IMR-90 (cell line): ENCODE data around the gene PDYN. TPM values are rescaled to one million over a fixed set of nuclear protein-coding genes. Genes with fewer than 3 reads are reported as not detected.
A peak's percentile ranks its signal among the peaks of the same experiment; 100 is the strongest.

ENCODE experiments used
- ATAC-seq: fragments of 200-7000 bp; cut with Tn5 transposase; 2 replicates; pipeline ENCODE4 v1.9.1; 2020; ENCODE audit warnings: low read depth, mild to moderate bottlenecking, moderate library complexity
- BruUV-seq: library from RNA; stranded (reverse); fragments of 400-500 nt; replicated peaks from 2 replicates; lab custom pipeline; 2021; lab: Mats Ljungman, UMichigan
- CTCF ChIA-PET: fragments of 300-600 bp; formaldehyde crosslinking; extraction: SDS; loops from one replicate; lab custom pipeline; 2021; ENCODE audit warnings: antibody characterized with exemption; lab: Yijun Ruan, JAX
- POLR2A ChIA-PET: fragments of 300-600 bp; sonication (Branson Sonifier 250); formaldehyde crosslinking; loops from one replicate; lab custom pipeline; 2022; ENCODE audit warnings: antibody characterized with exemption; ENCODE audit not compliant: unreplicated experiment; lab: Charles Lee
- DNase-seq: peaks from one replicate; pipeline ENCODE4 v3.0.0; 2013
- H2AFZ ChIP-seq: replicated peaks from 2 replicates; pipeline ENCODE3; 2013; ENCODE audit warnings: low read length, mild to moderate bottlenecking; ENCODE audit not compliant: poor library complexity
- H2AK5ac ChIP-seq: 2 replicates; pipeline ENCODE4 v1.6.1; 2013; ENCODE audit warnings: low read depth, low read length, inconsistent platforms
- H2AK9ac ChIP-seq: replicated peaks from 2 replicates; pipeline ENCODE3; 2013; ENCODE audit warnings: mild to moderate bottlenecking, low read depth, low read length, moderate library complexity; ENCODE audit not compliant: poor library complexity
- H2BK120ac ChIP-seq: 2 replicates; pipeline ENCODE4 v1.6.1; 2013; ENCODE audit warnings: low read depth, low read length, inconsistent platforms
- H2BK15ac ChIP-seq: 3 replicates; pipeline ENCODE4 v1.6.1; 2013; ENCODE audit warnings: low read depth, low read length, inconsistent platforms
- H2BK20ac ChIP-seq: 2 replicates; pipeline ENCODE4 v1.6.1; 2013; ENCODE audit warnings: low read depth, mild to moderate bottlenecking, inconsistent platforms, low read length, moderate library complexity
- H2BK5ac ChIP-seq: 2 replicates; pipeline ENCODE4 v1.6.1; 2013; ENCODE audit warnings: mild to moderate bottlenecking, low read depth, low read length, inconsistent platforms; ENCODE audit not compliant: poor library complexity, severe bottlenecking
- H3K14ac ChIP-seq: replicated peaks from 2 replicates; pipeline ENCODE4 v1.6.1; 2013; ENCODE audit warnings: low read depth, low read length, inconsistent platforms
- H3K18ac ChIP-seq: 2 replicates; pipeline ENCODE4 v1.6.1; 2013; ENCODE audit warnings: low read depth, low read length, control low read depth
- H3K23ac ChIP-seq: 2 replicates; pipeline ENCODE4 v1.6.1; 2013; ENCODE audit warnings: low read depth, low read length, inconsistent platforms
- H3K27ac ChIP-seq: 2 replicates; pipeline ENCODE4 v1.5.1; 2013; ENCODE audit warnings: mild to moderate bottlenecking, control low read depth, low read length; ENCODE audit not compliant: insufficient read depth
- H3K27me3 ChIP-seq: 2 replicates; pipeline ENCODE4 v1.6.1; 2013; ENCODE audit warnings: low read length; ENCODE audit not compliant: control insufficient read depth, insufficient read depth
- H3K36me3 ChIP-seq: 2 replicates; pipeline ENCODE4 v1.6.1; 2013; ENCODE audit warnings: low read length, mixed read lengths; ENCODE audit not compliant: control insufficient read depth, insufficient read depth
- H3K4ac ChIP-seq: 2 replicates; pipeline ENCODE4 v1.6.1; 2013; ENCODE audit warnings: low read depth, low read length, inconsistent platforms
- H3K4me1 ChIP-seq: 2 replicates; pipeline ENCODE4 v1.6.1; 2013; ENCODE audit warnings: low read length, mixed read lengths; ENCODE audit not compliant: control insufficient read depth, insufficient read depth
- H3K4me2 ChIP-seq: 2 replicates; pipeline ENCODE4 v1.6.1; 2013; ENCODE audit warnings: low read depth, mild to moderate bottlenecking, control low read depth, low read length, moderate library complexity
- H3K4me3 ChIP-seq: 2 replicates; pipeline ENCODE4 v1.5.1; 2013; ENCODE audit warnings: low read depth, mild to moderate bottlenecking, control low read depth, low read length, moderate library complexity; ENCODE audit not compliant: insufficient read depth
- H3K56ac ChIP-seq: 2 replicates; pipeline ENCODE4 v1.6.1; 2013; ENCODE audit warnings: low read length, inconsistent platforms; ENCODE audit not compliant: insufficient read depth; ENCODE audit errors: extremely low read depth
- H3K79me1 ChIP-seq, 2 experiments: 2 replicates each; pipeline ENCODE4 v1.6.1; 2013; ENCODE audit warnings: low read length in 2 of 2, inconsistent platforms in 1 of 2, low read depth in 1 of 2
- H3K9ac ChIP-seq: 2 replicates; pipeline ENCODE4 v1.6.1; 2013; ENCODE audit warnings: low read depth, low read length, control low read depth
- H3K9me1 ChIP-seq: 2 replicates; pipeline ENCODE4 v1.6.1; 2013; ENCODE audit warnings: low read length, inconsistent platforms; ENCODE audit not compliant: insufficient read depth
- H3K9me3 ChIP-seq: 2 replicates; pipeline ENCODE4 v1.6.1; 2013; ENCODE audit warnings: low read length; ENCODE audit not compliant: control insufficient read depth, insufficient read depth
- H4K20me1 ChIP-seq: 2 replicates; pipeline ENCODE4 v1.6.1; 2013; ENCODE audit warnings: low read length, inconsistent platforms; ENCODE audit not compliant: insufficient read depth
- H4K5ac ChIP-seq: 2 replicates; pipeline ENCODE4 v1.6.1; 2013; ENCODE audit warnings: mild to moderate bottlenecking, low read depth, low read length, control low read depth
- H4K8ac ChIP-seq, 2 experiments: 2 replicates each; pipeline ENCODE4 v1.6.1; 2013; ENCODE audit warnings: low read depth in 2 of 2, low read length in 2 of 2, control low read depth in 1 of 2, inconsistent platforms in 1 of 2
- H4K91ac ChIP-seq: 2 replicates; pipeline ENCODE4 v1.6.1; 2013; ENCODE audit warnings: low read depth, low read length, inconsistent platforms; ENCODE audit not compliant: insufficient read depth
- BHLHE40 ChIP-seq: fragments of 150-350 bp; IDR thresholded peaks from 2 replicates; pipeline ENCODE4 v1.6.1; 2016; ENCODE audit warnings: mild to moderate bottlenecking, low read depth, low read length
- CEBPB ChIP-seq: IDR thresholded peaks from 2 replicates; pipeline ENCODE4 v1.6.1; 2012; ENCODE audit warnings: low read depth, low read length, improper control_type of control experiment
- CHD1 ChIP-seq: IDR thresholded peaks from 2 replicates; pipeline ENCODE4 v1.6.1; 2012; ENCODE audit warnings: low read depth, low read length, improper control_type of control experiment
- ELK1 ChIP-seq: fragments of 150-350 bp; IDR thresholded peaks from 2 replicates; pipeline ENCODE4 v1.6.1; 2016; ENCODE audit warnings: low read depth, mild to moderate bottlenecking, low read length, moderate library complexity, borderline replicate concordance
- MAFK ChIP-seq: IDR thresholded peaks from 2 replicates; pipeline ENCODE4 v1.6.1; 2012; ENCODE audit warnings: low read depth, low read length, improper control_type of control experiment
- MAZ ChIP-seq: IDR thresholded peaks from 2 replicates; pipeline ENCODE4 v1.6.1; 2012; ENCODE audit warnings: low read depth, mild to moderate bottlenecking, low read length, improper control_type of control experiment, moderate library complexity, borderline replicate concordance
- MXI1 ChIP-seq: IDR thresholded peaks from 2 replicates; pipeline ENCODE4 v1.6.1; 2012; ENCODE audit warnings: low read depth, mild to moderate bottlenecking, low read length, moderate library complexity, borderline replicate concordance
- NFE2L2 ChIP-seq: fragments of 150-350 bp; IDR thresholded peaks from 2 replicates; pipeline ENCODE4 v1.6.1; 2016; ENCODE audit warnings: low read depth, mild to moderate bottlenecking, low read length
- POLR2A ChIP-seq: IDR thresholded peaks from 2 replicates; pipeline ENCODE4 v1.6.1; 2012; ENCODE audit warnings: mild to moderate bottlenecking, low read depth, low read length
- RAD21 ChIP-seq: IDR thresholded peaks from 2 replicates; pipeline ENCODE4 v1.6.1; 2012; ENCODE audit warnings: low read length, improper control_type of control experiment
- RCOR1 ChIP-seq: IDR thresholded peaks from 2 replicates; pipeline ENCODE4 v1.6.1; 2012; ENCODE audit warnings: mild to moderate bottlenecking, low read length, improper control_type of control experiment; ENCODE audit not compliant: insufficient replicate concordance
- SMC3 ChIP-seq: fragments of 150-350 bp; IDR thresholded peaks from 2 replicates; pipeline ENCODE4 v1.6.1; 2016; ENCODE audit warnings: low read depth, mild to moderate bottlenecking, antibody characterized with exemption, low read length, moderate library complexity
- WGBS, 2 experiments: methylation state at CpG; one replicate each; pipeline versions ENCODE4 v1.1.5 to v1.1.7; 2013; ENCODE audit warnings: missing lambda C conversion rate in 2 of 2; ENCODE audit not compliant: insufficient read length in 1 of 2; ENCODE audit errors: extremely low coverage in 2 of 2; 5-methylcytosine and 5-hydroxymethylcytosine counted together
- dilution Hi-C: fragments of 300-500 bp; cut with HindIII; formaldehyde crosslinking; loops from one replicate; pipeline ENCODE4 v1.14.3; 2018; ENCODE audit warnings: low sequenced_read_pairs; ENCODE audit not compliant: unreplicated experiment
- in situ Hi-C: fragments of 300-500 bp; cut with MboI; formaldehyde crosslinking; loops from 3 replicates; pipeline ENCODE4 v1.14.3; 2019; ENCODE audit warnings: low sequenced_read_pairs, inconsistent platforms, mixed read lengths
- intact Hi-C: fragments of 100-400 bp; cut with micrococcal nuclease; formaldehyde crosslinking; loops from 2 replicates; pipeline ENCODE4 v1.10.0; 2022
- polyA plus RNA-seq, 3 experiments: library from polyadenylated mRNA; depleted of rRNA; stranded (reverse); fragments of >200 nt; gene quantifications; 2 replicates each; pipeline ENCODE4 v1.2.3, GENCODE V29; 2012; ENCODE audit warnings: low replicate concordance in 1 of 3
- total RNA-seq: library from RNA; depleted of rRNA; stranded (reverse); fragments of >200 nt; gene quantifications from 2 replicates; pipeline ENCODE4 v1.2.3, GENCODE V29; 2012
- TF ChIP-seq, protein P1 (sequence below): conservative IDR thresholded peaks from 2 replicates; pipeline ENCODE4 v1.5.1; 2012; ENCODE audit warnings: mild to moderate bottlenecking, low read depth, low read length, improper control_type of control experiment

PDYN gene
- total and polyA plus RNA-seq, 2 of the 4 experiments (the other 2 are of a cell fraction): not detected

DNA sequence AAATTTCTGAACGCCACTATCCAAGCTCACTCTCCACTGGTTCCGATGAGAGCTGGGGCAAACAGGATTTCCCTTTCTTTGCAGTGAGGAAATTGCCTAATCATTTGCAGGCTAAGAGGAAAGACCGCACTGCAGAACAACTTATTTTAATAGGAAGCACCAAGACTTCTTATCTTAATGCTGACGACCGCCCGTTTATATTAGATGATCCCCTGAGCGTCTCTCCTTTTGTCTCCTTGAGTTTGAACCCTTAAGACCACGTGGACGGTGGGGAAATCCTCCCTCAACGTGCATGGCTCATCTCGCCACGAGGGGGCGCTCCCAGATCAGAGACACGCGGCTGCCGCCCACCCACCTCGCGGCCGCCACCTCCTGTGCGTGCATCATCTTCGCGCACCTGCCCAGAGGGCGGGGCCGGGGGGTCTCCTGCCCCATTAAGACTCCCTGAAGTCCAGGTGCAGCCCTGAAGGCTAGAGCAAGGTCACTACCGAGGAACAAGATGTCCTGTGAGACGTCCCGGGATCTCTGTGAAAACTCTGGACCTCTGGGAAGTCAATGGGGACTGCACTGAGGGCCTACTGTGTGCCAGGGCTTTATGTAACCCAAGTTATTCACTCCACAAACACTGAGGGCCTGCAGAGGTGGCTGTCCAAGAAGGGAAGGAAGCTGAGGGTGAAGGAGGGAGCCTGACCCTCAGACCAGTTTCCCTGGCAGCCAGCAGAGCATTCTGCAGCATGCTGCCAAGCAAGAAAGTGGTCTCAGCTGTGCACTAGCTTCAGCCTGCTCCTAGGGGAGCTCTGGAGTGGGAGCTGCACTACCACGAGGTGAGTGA, 28.1 kb downstream of the PDYN start:
- H2AFZ ChIP-seq: peak overlapping the region; percentile 84
- no peak overlapping the region; the same call in 1 of the 2 replicates for H2AK5ac ChIP-seq
- 3% methylated on average over 8 of the region's 28 CpGs; no CpG with 5 or more reads in 1 of the 2 experiments for WGBS, 2 experiments
- no peak overlapping the region for H4K91ac ChIP-seq
- no peaks in the 10 kb centered on the region for H3K79me1 ChIP-seq
- H3K9ac ChIP-seq: no peak overlapping the region
- H3K27ac ChIP-seq: no peak overlapping the region
- no peak overlapping the region for H4K8ac ChIP-seq
- ChIA-PET CTCF (interaction anchor here (0.6 to 1.6 kb wide), 7 partner anchors 27 to 412 kb away, joined by 3 to 13 read pairs (median 7); no protein-coding TSS in a partner anchor), POLR2A (no interaction called here)
- ATAC-seq (peak; percentile 83), DNase-seq (peak; percentile 54)
- intact Hi-C loops (loop anchor here (1.0 kb wide), 4 partner anchors 137 to 486 kb away; no protein-coding TSS in a partner anchor), dilution Hi-C loops (no loop called here), in situ Hi-C loops (loop anchor here (5.0 to 10.0 kb wide), 2 partner anchors 171 to 207 kb away; no protein-coding TSS in a partner anchor)
- no peak overlapping the region for H3K18ac ChIP-seq
- peaks cover 60% of the 10 kb centered on the region for H3K27me3 ChIP-seq
- no TSS peak for BruUV-seq
- no peak overlapping the region for H3K4ac ChIP-seq
- no peak overlapping the region for H3K14ac ChIP-seq
- H2BK20ac ChIP-seq: no peak overlapping the region
- no peak overlapping the region for H2AK9ac ChIP-seq
- no peak overlapping the region for H2BK15ac ChIP-seq
- no peaks in the 10 kb centered on the region for H3K36me3 ChIP-seq
- H3K9me3 ChIP-seq: no peaks in the 10 kb centered on the region
- no peak overlapping the region for H3K56ac ChIP-seq
- H3K4me3 ChIP-seq: no peak overlapping the region
- H4K20me1 ChIP-seq: no peaks in the 10 kb centered on the region
- H3K4me2 ChIP-seq: peak overlapping the region; percentile 5; the same call in 1 of the 2 replicates
- no peak overlapping the region for H2BK120ac ChIP-seq
- no peak overlapping the region for H3K23ac ChIP-seq
- no peaks in the 10 kb centered on the region for H3K4me1 ChIP-seq
- no peak overlapping the region for H4K5ac ChIP-seq
- no peaks in the 10 kb centered on the region for H3K9me1 ChIP-seq
- H2BK5ac ChIP-seq: no peak overlapping the region
- TF ChIP-seq NFE2L2 (no peak), SMC3 (peak; percentile 79), POLR2A (no peak), RCOR1 (no peak), ELK1 (no peak), BHLHE40 (no peak), CEBPB (peak; percentile 48; the same call in 1 of the 2 replicates), MAZ (no peak), MXI1 (0 out of 2 replicates have a peak, but pooled peaks have one; percentile 29), CHD1 (no peak), MAFK (no peak), RAD21 (peak; percentile 84)
- TF ChIP-seq, protein P1, sequence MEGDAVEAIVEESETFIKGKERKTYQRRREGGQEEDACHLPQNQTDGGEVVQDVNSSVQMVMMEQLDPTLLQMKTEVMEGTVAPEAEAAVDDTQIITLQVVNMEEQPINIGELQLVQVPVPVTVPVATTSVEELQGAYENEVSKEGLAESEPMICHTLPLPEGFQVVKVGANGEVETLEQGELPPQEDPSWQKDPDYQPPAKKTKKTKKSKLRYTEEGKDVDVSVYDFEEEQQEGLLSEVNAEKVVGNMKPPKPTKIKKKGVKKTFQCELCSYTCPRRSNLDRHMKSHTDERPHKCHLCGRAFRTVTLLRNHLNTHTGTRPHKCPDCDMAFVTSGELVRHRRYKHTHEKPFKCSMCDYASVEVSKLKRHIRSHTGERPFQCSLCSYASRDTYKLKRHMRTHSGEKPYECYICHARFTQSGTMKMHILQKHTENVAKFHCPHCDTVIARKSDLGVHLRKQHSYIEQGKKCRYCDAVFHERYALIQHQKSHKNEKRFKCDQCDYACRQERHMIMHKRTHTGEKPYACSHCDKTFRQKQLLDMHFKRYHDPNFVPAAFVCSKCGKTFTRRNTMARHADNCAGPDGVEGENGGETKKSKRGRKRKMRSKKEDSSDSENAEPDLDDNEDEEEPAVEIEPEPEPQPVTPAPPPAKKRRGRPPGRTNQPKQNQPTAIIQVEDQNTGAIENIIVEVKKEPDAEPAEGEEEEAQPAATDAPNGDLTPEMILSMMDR: peak; percentile 86
